ENCODE data around the gene LRRK1.

GRCh38 chr15:101083336-101084045 lies 164.3 kb downstream of the LRRK1 start:
- TF ChIP-seq EZH2 (conservative IDR thresholded peaks at IDR 0.05; ENCODE audit: low read depth, low read length) (no peak), KDM1A (CRISPR knock-in tag; IDR thresholded peaks at IDR 0.05) (no peak), ZSCAN29 (CRISPR knock-in tag; conservative IDR thresholded peaks at IDR 0.05) (no peak)
